ENCODE measurements around the gene PLEKHA3.

DNA sequence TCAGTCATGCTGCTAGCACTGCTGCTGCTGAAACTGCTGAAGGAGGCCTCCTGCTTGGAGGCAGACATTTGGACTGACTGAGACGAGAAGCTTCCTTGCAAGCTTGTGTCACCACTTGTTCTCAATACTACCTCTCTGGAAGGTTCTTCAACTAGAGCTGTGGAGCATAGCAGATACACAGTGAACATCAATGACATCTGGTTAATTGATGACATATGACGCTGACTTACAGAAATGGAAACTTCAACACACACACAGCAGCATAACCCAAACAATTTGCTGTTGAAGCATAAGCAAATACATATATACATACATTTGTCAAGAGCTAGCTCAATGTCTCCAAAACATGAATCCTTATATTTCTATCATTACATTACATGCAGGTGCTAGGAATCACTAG, 47.3 kb downstream of the PLEKHA3 start:
- TF ChIP-seq, protein P1, sequence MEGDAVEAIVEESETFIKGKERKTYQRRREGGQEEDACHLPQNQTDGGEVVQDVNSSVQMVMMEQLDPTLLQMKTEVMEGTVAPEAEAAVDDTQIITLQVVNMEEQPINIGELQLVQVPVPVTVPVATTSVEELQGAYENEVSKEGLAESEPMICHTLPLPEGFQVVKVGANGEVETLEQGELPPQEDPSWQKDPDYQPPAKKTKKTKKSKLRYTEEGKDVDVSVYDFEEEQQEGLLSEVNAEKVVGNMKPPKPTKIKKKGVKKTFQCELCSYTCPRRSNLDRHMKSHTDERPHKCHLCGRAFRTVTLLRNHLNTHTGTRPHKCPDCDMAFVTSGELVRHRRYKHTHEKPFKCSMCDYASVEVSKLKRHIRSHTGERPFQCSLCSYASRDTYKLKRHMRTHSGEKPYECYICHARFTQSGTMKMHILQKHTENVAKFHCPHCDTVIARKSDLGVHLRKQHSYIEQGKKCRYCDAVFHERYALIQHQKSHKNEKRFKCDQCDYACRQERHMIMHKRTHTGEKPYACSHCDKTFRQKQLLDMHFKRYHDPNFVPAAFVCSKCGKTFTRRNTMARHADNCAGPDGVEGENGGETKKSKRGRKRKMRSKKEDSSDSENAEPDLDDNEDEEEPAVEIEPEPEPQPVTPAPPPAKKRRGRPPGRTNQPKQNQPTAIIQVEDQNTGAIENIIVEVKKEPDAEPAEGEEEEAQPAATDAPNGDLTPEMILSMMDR (conservative IDR thresholded peaks at IDR 0.05 in 1 of 2, IDR thresholded peaks at IDR 0.05 in 1 of 2; ENCODE audit: low read depth in 1 of 2, low read length in 2 of 2) = no peak
- no peak for TF ChIP-seq EZH2 (IDR thresholded peaks at IDR 0.05; ENCODE audit: low read length, missing control alignments)
